ENCODE data around the gene EHD1. TPM values are rescaled to one million over a fixed set of nuclear protein-coding genes. Genes with fewer than 3 reads are reported as not detected.

Gene EHD1
- total RNA-seq, 4 donors from 2014 or later: 53.5 to 90.7 (median 67.4) TPM

- WGBS, 2 donors: 95 to 96% methylated on average over 23 to 25 of the region's 25 CpGs
- H3K27ac ChIP-seq: peak overlapping the region in 1 of 3 donors; percentile 64
- H3K4me3 ChIP-seq (replicated peaks in 1 of 3): no peak overlapping the region
- TF ChIP-seq CTCF (IDR thresholded peaks at IDR 0.05) (no peak), POLR2A (IDR thresholded peaks at IDR 0.05) (no peak)
- H3K4me1 ChIP-seq: peaks cover 4 to 36% of the 10 kb centered on the region in 2 donors
- H3K9me3 ChIP-seq: no peaks in the 10 kb centered on the region
- H3K36me3 ChIP-seq: peaks cover 12 to 22% of the 10 kb centered on the region in 2 donors
- intact Hi-C loops (cut with DNase I): no loop called here
- DNase-seq: no peak
- H3K27me3 ChIP-seq: no peaks in the 10 kb centered on the region
These were observed 24.3 kb downstream of the EHD1 start for GRCh38 chr11:64854157-64854533.

DNA sequence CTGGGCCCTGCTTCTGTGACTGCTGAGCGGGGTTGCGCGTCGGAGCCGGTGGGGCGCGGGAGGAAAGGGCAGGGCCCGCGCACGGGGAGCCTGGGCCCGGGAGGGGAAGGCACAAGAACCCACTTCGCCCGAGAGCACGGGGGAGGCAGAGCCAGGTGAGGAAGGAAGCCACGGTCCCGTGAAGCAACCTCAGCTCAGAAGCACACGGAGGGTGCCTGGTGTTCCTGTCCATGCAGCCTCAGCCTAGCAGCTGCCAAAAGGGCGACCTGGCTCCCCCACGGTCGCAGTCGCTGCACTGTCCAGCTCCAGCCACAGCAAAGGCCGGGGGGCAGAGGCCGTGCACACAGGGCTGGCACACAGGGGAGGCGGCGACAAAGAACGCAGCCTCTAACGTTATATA is 24.7 kb downstream of the EHD1 start:
- TF ChIP-seq POLR2A (IDR thresholded peaks at IDR 0.05) (no peak), CTCF (IDR thresholded peaks at IDR 0.05) (no peak)
- intact Hi-C loops (cut with DNase I): no loop called here
- peaks cover 4 to 36% of the 10 kb centered on the region in 2 donors for H3K4me1 ChIP-seq

DNA sequence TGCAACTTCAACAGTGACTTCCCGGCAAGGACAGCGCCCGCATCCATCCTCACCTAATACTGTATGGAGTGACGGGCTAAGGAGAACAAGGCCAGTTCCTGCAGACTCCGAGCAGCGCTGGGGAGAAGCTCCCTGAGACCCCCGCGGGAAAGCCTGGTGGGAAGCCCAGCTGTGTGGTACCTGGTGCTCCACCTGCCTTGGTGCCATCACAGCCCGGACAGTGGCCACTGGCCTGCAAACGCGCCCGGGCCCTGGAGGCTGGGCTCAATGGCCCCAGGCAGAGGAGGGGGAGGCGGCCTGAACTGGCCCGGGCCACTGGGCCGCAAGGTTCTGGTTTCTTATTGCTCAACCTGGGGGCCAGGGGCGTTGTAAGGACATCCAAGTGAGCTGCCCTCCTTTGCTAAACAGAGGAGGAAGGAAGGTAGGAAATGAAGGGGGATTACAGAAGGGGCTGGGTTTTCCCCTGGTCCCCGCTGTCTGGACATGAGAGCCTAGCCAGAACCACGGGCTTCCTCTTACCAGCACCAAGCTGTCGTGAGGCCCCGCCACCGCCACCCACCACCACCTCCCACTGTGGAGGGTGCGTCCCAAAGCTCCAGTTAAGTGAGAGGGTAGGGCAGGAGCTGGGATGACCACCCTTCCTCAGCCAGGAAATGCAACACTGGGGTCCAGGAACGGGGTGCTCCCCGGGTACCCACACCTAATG is 25.5 kb downstream of the EHD1 start:
- Histone ChIP-seq H3K27ac (peak overlapping the region in 1 of 3 donors; percentile 17), H3K4me3 (replicated peaks in 1 of 3) (no peak overlapping the region), H3K9me3 (no peaks in the 10 kb centered on the region), H3K36me3 (peaks cover 12 to 18% of the 10 kb centered on the region in 2 donors), H3K27me3 (no peaks in the 10 kb centered on the region), H3K4me1 (peaks cover 4 to 36% of the 10 kb centered on the region in 2 donors)
- no peak for DNase-seq
- no peak for TF ChIP-seq CTCF (IDR thresholded peaks at IDR 0.05)
- TF ChIP-seq POLR2A (IDR thresholded peaks at IDR 0.05): no peak
- 81 to 91% methylated on average over 8 to 21 of the region's 24 CpGs for WGBS, 2 donors
- intact Hi-C loops (cut with DNase I): no loop called here

More for the DNA sequence above, 24.7 kb downstream of the EHD1 start:
- no peak overlapping the region for H3K4me3 ChIP-seq (replicated peaks in 1 of 3)
- H3K9me3 ChIP-seq: no peaks in the 10 kb centered on the region
- no peak overlapping the region for H3K27ac ChIP-seq
- 80 to 84% methylated on average over 27 of the region's 27 CpGs for WGBS, 2 donors
- no peaks in the 10 kb centered on the region for H3K27me3 ChIP-seq
- H3K36me3 ChIP-seq: peaks cover 12 to 19% of the 10 kb centered on the region in 2 donors
- DNase-seq: no peak

DNA sequence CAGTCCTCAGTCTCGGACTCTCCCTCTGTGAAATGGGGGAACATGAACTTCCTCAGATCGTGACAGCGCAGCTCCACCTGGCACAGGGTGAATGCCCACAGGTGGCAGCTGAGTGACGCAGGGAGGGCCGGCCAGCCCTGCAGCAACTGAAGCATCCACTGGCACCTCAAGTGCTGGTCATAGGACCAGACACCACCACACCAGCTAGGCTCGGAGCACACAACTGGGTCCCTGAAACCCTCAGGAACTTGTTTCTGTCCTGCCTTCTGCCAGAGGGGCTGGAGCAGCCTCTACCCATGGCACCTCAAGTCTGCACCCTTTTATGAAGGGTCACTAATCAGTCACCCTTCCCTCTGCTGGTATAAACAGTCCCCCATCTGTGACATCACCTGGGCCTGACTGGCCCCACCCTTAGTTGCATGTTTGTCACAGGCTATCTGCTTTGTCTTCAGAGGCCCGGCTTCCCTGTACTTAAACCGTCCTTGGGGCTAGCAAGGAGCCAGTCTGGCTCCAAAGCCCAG is 26.5 kb downstream of the EHD1 start:
- Histone ChIP-seq H3K27ac (no peak overlapping the region), H3K27me3 (no peaks in the 10 kb centered on the region), H3K9me3 (no peaks in the 10 kb centered on the region), H3K4me1 (peaks cover 4 to 29% of the 10 kb centered on the region in 2 donors), H3K36me3 (peaks cover 12 to 18% of the 10 kb centered on the region in 2 donors), H3K4me3 (replicated peaks in 1 of 3) (no peak overlapping the region)
- intact Hi-C loops (cut with DNase I): no loop called here
- 86 to 96% methylated on average over 5 to 8 of the region's 8 CpGs for WGBS, 2 donors
- no peak for DNase-seq
- no peak for TF ChIP-seq CTCF (IDR thresholded peaks at IDR 0.05)
- no peak for TF ChIP-seq POLR2A (IDR thresholded peaks at IDR 0.05)

- Histone ChIP-seq H3K36me3 (peaks cover 12 to 18% of the 10 kb centered on the region in 2 donors), H3K27ac (no peak overlapping the region), H3K27me3 (no peaks in the 10 kb centered on the region), H3K4me3 (replicated peaks in 1 of 3) (no peak overlapping the region), H3K9me3 (no peaks in the 10 kb centered on the region), H3K4me1 (peaks cover 4 to 21% of the 10 kb centered on the region in 2 donors)
- DNase-seq: no peak
- TF ChIP-seq POLR2A (IDR thresholded peaks at IDR 0.05) (no peak), CTCF (IDR thresholded peaks at IDR 0.05) (no peak)
- WGBS, 2 donors: 40 to 74% methylated on average over 1 to 12 of the region's 13 CpGs
- intact Hi-C loops (cut with DNase I): no loop called here
These were observed 27.3 kb downstream of the EHD1 start for GRCh38 chr11:64850979-64851567.

All from thyroid gland (tissue), 4 donors.